Left colon (tissue), 2 donors: Measurements from ENCODE around the gene ROPN1L. TPM values are rescaled to one million over a fixed set of nuclear protein-coding genes. Genes with fewer than 3 reads are reported as not detected.
"Not testable (repeated sequence)": the region's sequence is repeated elsewhere in the genome, so short reads cannot be mapped to it uniquely, and the experiment has no call there.

ENCODE experiments used
- ATAC-seq: fragments of 200-7000 bp; cut with Tn5 transposase; one replicate; pipeline ENCODE4 v1.9.1; 2020; ENCODE audit warnings: mild to moderate bottlenecking, moderate library complexity
- DNase-seq, 2 donors: peaks; one replicate each; pipeline ENCODE4 v3.0.0-alpha.2; 2020
- intact Hi-C, 2 donors: fragments of 100-400 bp; cut with DNase I in 1 of 2; cut with micrococcal nuclease in 1 of 2; formaldehyde crosslinking; loops; one replicate each; pipeline versions ENCODE4 v1.11.2 to v1.14.0; 2022; cut with DNase I, micrococcal nuclease
- microRNA-seq, 2 donors: library from miRNA; unstranded; fragments of <30 nt; microRNA quantifications; one replicate each; pipeline versions ENCODE4 v1.1.0 to v1.2.0, GENCODE V29; 2020
- total RNA-seq, 2 donors: library from RNA; stranded (reverse); fragmentation: NEBNext Ultra II Directional; extraction: Animal tissue kit (Norgen Biotek cat#: 25700); gene quantifications; one replicate each; pipeline ENCODE4 v1.2.1, GENCODE V29; 2021
- donor health status: DM: no; HTN: no; CAD: no.
- donor health status: DM: yes; HTN: yes; CAD: no.

The ROPN1L gene
- total RNA-seq, 2 donors from 2014 or later = not detected

DNA sequence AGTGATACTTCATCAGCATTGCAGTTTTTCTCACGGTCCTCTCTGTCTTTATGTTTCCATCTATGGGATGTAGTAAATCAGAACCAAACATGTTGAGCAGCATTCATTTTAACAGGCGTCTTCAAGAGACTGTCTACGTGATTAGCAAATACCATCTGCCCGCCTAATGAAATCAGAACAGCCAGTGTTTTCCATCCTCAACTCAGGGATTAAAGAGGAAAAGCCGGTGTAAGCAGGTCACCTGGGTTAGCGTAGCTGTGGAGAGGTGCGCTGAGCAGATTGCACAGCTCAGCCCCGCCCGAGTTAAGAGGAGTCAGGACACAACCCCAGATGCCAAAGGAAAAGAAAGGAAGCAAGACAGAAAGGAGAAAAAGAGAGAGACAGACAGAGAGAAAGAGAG lies 67.9 kb downstream of the ROPN1L start:
- ATAC-seq = no peak
- DNase-seq = no peak
- intact Hi-C loops = no loop called here

- ATAC-seq (no peak), DNase-seq (no peak)
- intact Hi-C loops = no loop called here
These were observed 70.3 kb downstream of the ROPN1L start for GRCh38 chr5:10511741-10512640.

- intact Hi-C loops = no loop called here
- DNase-seq (no peak), ATAC-seq (no peak)
These were observed 72.1 kb downstream of the ROPN1L start for GRCh38 chr5:10513501-10514442.

DNA sequence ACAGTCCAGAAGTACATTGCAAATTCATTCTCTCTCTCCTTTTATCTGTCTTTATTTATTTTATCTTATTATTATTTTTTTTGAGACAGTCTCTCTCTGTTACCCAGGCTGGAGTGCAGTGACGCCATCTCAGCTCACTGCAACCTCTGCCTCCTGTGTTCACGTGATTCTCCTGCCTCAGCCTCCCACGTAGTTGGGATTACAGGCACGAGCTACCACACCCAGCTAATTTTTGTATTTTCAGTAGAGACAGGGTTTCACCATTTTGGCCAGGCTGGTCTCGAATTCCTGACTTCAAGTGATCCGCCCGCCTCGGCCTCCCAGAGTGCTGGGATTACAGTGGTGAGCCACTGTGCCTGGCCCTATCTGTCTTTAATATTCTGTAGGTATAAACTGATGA lies 72.9 kb downstream of the ROPN1L start:
- ATAC-seq, DNase-seq, intact Hi-C loops: not testable (repeated sequence)

Small RNA genes within 50 kb of the gene (microRNA-seq; reads per million reads assigned to microRNA genes)
- 0 reads per million in 2 donors for gene MIR6131

Other genes starting within 250 kb of the ROPN1L start
- gene ATPSCKMT, start 192.0 kb upstream of the ROPN1L start, total RNA-seq = 10 to 100 TPM; 13.2 to 17.4 TPM
- 100 to 1,000 TPM; 136 to 150 TPM for gene CCT5, start 191.6 kb upstream of the ROPN1L start, total RNA-seq
- 100 to 1,000 TPM; 172 to 182 TPM for gene CMBL, start 134.0 kb upstream of the ROPN1L start, total RNA-seq
- gene MARCHF6, start 88.2 kb upstream of the ROPN1L start, total RNA-seq = 100 to 1,000 TPM; 153 to 168 TPM
- gene ANKRD33B, start 122.2 kb downstream of the ROPN1L start, total RNA-seq = 1 to 10 TPM in 1 of 2 donors, under 1 TPM in 1; 0.61 to 1.8 TPM